ENCODE results near the gene SOX5.

SOX5 gene

DNA sequence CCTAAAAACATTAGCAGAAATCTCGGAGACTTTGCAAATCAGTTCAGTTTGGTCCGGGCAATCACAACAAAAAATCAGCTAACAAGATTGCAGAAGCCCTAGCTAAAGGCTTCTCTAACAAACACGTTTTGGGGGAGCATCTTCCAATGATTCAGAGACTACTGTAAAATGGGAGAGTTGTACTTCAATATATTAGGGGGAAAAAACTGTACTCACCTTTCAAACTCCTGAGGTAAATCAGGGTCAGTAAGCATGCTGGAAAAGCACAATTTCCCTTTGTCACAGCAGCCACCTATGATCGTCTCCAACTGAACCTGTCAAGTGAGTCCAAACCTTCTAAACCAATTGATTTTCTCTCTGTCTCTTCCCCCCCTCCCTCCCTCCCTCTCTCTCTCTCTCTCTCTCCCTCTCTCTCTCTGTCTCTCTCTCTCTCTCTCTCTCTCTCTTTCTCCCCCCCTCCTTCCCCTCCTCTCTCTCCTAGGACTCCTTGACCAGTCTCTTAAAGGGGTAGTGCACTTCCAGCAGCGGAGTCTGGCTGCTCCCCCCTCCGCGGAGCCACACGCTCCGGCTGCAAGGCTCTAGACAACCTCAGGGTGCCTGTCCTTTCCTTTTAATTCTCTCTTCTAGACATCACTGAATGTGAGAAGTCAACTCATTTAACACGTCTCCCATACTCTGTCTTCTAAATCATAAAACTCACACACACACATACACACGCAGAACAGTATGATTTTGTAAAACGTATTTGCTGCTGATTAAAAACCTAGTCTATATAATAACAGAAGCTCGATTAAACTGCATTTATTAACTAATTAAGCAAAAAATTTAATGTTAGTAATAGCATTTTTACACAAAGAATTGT is at the start of gene SOX5:
Gene SOX5, minus strand, starts transcription at position 323 of the 862 bp plus-strand sequence. Its CDS starts 69 bp downstream, at position 254.
- DNase-seq (ENCODE audit: low read depth in 2 of 2) = no peak

GRCh38 chr12:23987046-23987445 is 37.6 kb upstream of the SOX5 start:
- no peak for DNase-seq (ENCODE audit: low read depth in 2 of 2)

GRCh38 chr12:23980826-23981225 is 31.4 kb upstream of the SOX5 start:
- no peak for DNase-seq (ENCODE audit: low read depth in 2 of 2)

DNA sequence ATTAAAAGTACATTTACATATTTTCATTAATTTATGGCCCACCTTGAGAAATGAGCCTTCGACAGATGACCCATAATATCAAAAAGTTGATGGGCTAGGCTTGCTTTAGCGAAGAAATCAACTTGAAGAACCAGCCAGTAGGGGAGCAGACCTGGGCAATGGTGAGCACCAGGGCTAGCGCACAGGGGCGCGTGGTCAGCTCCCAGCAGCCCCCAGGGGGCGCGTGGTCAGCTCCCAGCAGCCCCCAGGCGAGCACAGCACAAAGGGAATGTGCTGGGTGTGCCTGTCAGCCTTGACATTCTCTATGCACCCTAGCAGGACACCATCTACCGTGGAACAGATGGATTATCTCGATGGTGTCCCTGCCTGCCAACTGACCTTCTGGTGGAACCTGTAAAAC is 15.3 kb upstream of the SOX5 start:
- no peak for DNase-seq (ENCODE audit: low read depth in 2 of 2)

DNA sequence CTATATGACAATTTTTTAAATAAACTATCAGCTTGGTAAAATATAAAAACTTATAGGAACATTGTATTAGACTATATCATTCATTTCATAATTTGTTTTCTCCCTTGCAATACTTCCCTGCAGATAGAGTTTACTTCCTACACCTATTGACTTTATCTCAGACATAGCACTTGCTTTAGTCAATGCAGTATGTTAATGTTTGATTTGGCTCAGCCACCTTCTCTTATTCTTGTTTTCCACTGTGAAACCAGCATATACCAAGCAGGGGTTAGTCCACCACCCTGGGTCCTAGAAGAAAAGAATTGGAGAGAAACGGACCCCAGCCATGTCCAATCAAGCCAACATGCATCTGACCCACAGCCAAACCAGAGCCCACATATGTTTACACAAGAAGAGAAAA is 10.4 kb upstream of the SOX5 start:
- no peak for DNase-seq (ENCODE audit: low read depth in 2 of 2)

- DNase-seq (ENCODE audit: low read depth in 2 of 2) = no peak
These were observed 4.9 kb upstream of the SOX5 start for GRCh38 chr12:23954332-23954731.

DNA sequence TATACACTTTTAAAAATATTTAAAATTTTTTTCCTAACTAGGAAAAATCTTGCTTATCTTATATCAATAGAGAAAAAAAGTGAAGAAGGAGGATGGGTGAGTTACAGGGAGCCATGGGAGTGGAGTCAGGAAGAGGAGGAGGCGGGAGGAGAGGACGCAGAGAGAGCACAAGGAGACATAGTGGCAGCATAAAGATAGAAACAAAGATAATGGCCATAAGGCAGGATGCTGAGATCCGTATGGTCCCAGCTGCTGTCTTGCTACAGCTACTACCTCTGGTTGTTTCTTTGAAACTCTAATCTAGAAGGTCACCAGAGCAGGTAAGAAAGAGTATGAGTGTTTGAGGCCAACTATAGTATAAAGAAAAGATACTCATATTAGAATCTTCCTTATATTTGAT is 2.6 kb upstream of the SOX5 start:
- no peak for DNase-seq (ENCODE audit: low read depth in 2 of 2)

GRCh38 chr12:23950775-23951451 is 1.4 kb upstream of the SOX5 start:
- no peak for DNase-seq (ENCODE audit: low read depth in 2 of 2)

DNA sequence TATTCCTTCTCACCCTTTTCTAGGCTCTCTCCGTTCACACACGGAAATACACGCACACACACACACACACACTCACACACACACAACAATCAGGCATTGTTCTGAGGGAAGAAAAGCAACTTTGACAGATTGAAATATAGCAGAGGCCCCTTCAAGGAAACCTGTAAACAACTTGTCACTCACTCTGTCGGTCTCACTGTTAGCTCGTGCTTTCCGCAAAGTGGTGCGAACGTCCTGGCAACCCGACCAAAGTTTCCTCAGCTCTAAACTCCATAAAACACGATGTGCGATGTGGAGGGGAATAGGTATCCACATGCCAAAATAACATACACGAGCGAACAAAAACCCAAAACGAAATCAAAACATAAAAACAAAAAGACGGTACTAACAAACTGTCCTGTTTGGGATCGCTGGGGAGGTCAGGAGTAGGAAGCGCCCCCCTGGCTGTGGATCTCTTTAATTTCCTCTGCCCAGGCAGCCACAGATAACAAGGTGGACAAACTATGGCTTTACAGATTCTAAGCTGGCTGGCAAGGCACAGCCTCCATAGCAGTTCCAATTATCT is 822 bp upstream of the SOX5 start:
- no peak for DNase-seq (ENCODE audit: low read depth in 2 of 2)

DNA sequence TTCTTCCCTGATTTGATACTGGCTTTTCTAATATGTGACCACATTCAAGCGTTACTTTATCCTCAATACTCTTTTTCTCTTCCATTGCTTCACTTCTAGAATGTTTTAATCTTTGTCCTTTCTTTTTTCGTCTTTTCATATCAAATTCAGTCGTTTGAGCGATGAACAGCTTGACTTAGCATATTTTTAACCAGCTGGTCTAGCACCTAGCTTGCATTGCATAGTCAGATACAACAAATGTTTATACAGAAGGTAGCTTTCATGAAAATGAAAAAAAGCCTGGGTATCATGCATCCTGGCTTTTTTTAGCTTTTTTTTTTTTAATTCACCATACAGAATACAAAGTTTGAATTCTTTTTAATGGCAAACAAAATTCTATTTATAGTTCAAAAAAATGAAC is 1.2 kb downstream of the SOX5 start:
- DNase-seq (ENCODE audit: low read depth in 2 of 2) = no peak

DNA sequence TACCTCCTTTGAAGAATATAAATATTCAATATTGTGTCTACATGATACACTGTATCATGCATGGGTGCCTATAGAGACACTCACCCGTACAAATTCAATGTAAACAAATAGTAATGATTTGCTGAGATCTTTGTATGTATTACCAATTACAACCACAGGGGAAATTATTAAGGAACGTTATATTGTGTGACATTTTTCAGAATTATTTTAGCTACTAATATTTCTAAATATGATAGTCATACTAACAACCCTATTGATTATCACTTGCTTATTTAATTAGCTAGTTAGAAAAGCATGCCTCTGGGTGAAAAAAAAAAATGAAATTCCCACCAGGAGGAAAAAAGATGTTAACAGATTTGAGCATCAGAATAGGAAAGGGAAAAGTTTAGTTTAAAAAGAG is 2.1 kb downstream of the SOX5 start:
- DNase-seq (ENCODE audit: low read depth in 2 of 2) = no peak

GRCh38 chr12:23945249-23945648 is 4.2 kb downstream of the SOX5 start:
- no peak for DNase-seq (ENCODE audit: low read depth in 2 of 2)

GRCh38 chr12:23944067-23944466 is 5.4 kb downstream of the SOX5 start:
- DNase-seq (ENCODE audit: low read depth in 2 of 2) = no peak

DNA sequence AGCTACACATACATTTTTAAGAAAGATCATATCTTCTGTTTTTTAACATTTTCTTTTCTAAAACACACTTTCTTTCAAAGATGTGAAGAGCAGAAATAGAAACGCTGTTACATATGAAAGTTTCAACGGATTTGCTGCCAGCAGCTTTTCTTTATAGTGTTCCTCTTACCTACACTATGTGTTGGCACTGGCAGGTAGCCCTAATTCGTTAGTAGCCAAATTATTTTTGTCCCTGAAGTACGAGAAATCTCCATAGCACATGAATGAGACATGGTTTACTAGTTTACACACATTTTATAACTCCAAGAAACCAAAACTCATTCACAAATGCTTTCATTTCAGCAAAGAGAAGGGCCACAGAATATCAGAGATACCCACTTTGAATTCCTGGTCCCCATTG is 6.6 kb downstream of the SOX5 start:
- DNase-seq (ENCODE audit: low read depth in 2 of 2) = no peak

DNA sequence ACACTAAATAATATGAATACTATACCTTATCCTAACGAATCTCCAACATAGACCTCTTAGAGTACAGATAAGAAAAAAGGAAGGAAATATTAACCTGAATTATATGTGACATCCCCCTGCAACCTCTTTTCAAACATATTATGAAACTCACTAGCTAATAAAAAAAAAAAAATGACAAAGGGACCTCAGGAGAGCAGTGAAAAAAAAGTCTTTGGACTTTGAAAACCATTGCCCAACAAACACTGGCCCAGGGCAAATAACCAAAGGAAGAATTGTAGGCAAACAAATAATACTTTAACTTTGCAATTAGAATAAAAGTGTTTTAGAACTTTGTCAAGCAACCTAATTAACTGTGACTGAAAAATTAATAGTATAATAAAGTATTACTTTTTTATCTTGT is 7.7 kb downstream of the SOX5 start:
- DNase-seq (ENCODE audit: low read depth in 2 of 2) = no peak

- no peak for DNase-seq (ENCODE audit: low read depth in 2 of 2)
These were observed 11.0 kb downstream of the SOX5 start for GRCh38 chr12:23938422-23938821.

- no peak for DNase-seq (ENCODE audit: low read depth in 2 of 2)
These were observed 18.3 kb downstream of the SOX5 start for GRCh38 chr12:23931176-23931575.

GRCh38 chr12:23930599-23930998 is 18.9 kb downstream of the SOX5 start:
- no peak for DNase-seq (ENCODE audit: low read depth in 2 of 2)

- no peak for DNase-seq (ENCODE audit: low read depth in 2 of 2)
These were observed 19.6 kb downstream of the SOX5 start for GRCh38 chr12:23929906-23930305.

GRCh38 chr12:23927907-23928306 is 21.6 kb downstream of the SOX5 start:
- DNase-seq (ENCODE audit: low read depth in 2 of 2) = no peak

- no peak for DNase-seq (ENCODE audit: low read depth in 2 of 2)
These were observed 28.2 kb downstream of the SOX5 start for GRCh38 chr12:23921099-23921856.

DNA sequence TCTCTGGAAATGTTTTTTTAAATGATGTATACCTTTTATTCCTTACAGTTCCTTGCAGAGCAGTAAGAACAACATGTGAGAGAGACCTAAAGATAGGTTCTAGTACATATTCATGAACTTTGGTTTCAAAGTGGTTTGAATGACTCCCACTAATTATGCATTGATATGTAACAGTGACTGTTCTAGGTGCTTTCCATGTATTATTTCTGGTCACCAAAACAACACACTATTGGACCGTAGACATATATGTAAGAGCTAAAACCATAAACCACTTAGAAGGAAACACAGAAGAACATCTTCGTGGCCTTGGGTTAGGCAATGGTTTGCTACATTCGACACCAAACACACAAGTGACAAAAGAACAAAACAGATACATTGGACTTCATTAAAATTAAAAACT is 37.9 kb downstream of the SOX5 start:
- no peak for DNase-seq (ENCODE audit: low read depth in 2 of 2)

Measured in stimulated activated CD4-positive, alpha-beta T cell treated with anti-CD3 and anti-CD28 coated beads, Interleukin-1b, Interleukin-23, amount 100 ng/mL, for 1 hour (primary cell).